ENCODE data around the gene TGFBR1.

The TGFBR1 gene

GRCh38 chr9:99172124-99173091, 67.5 kb downstream of the TGFBR1 start:
- DNase-seq: no peak

GRCh38 chr9:99173570-99174504, 68.9 kb downstream of the TGFBR1 start:
- no peak for DNase-seq

- no peak for DNase-seq
Observed at GRCh38 chr9:99176527-99177013, 71.7 kb downstream of the TGFBR1 start.

- DNase-seq: no peak
Observed at GRCh38 chr9:99177576-99178366, 72.9 kb downstream of the TGFBR1 start.

- DNase-seq: no peak
Observed at GRCh38 chr9:99178912-99179872, 74.3 kb downstream of the TGFBR1 start.

- no peak for DNase-seq
Observed at GRCh38 chr9:99180199-99180598, 75.3 kb downstream of the TGFBR1 start.

GRCh38 chr9:99180662-99181061, 75.7 kb downstream of the TGFBR1 start:
- no peak for DNase-seq

GRCh38 chr9:99181206-99181605, 76.3 kb downstream of the TGFBR1 start:
- DNase-seq: no peak

- DNase-seq: peak; percentile 7 to 56
Observed at GRCh38 chr9:99181621-99182020, 76.7 kb downstream of the TGFBR1 start.

GRCh38 chr9:99182356-99182755, 77.4 kb downstream of the TGFBR1 start:
- no peak for DNase-seq

- DNase-seq: no peak
Observed at GRCh38 chr9:99183616-99184015, 78.7 kb downstream of the TGFBR1 start.

- DNase-seq: no peak
Observed at GRCh38 chr9:99184110-99184474, 79.2 kb downstream of the TGFBR1 start.

- DNase-seq: peak; percentile 77 to 82
Observed at GRCh38 chr9:99184475-99185347, 79.8 kb downstream of the TGFBR1 start.

- no peak for DNase-seq
Observed at GRCh38 chr9:99185348-99185632, 80.4 kb downstream of the TGFBR1 start.

- no peak for DNase-seq
Observed at GRCh38 chr9:99185934-99186333, 81.0 kb downstream of the TGFBR1 start.

GRCh38 chr9:99187311-99187710, 82.4 kb downstream of the TGFBR1 start:
- DNase-seq: no peak

GRCh38 chr9:99189186-99189585, 84.3 kb downstream of the TGFBR1 start:
- no peak for DNase-seq

- no peak for DNase-seq
Observed at GRCh38 chr9:99189887-99190596, 85.1 kb downstream of the TGFBR1 start.

- no peak for DNase-seq
Observed at GRCh38 chr9:99190597-99191283, 85.8 kb downstream of the TGFBR1 start.

All from CD4-positive, alpha-beta T cell treated with Interleukin-4 for 1 hour (primary cell).